Fibroblast of lung (primary cell): ENCODE data around the gene DAB1. TPM values are rescaled to one million over a fixed set of nuclear protein-coding genes. Genes with fewer than 3 reads are reported as not detected.

ENCODE experiments used
- DNase-seq, 2 donors: peaks; one replicate each; pipeline versions ENCODE4 v3.0.0 to v3.0.0-alpha.2; 2010; ENCODE audit warnings: low read depth in 2 of 2
- H2AFZ ChIP-seq: 2 replicates; pipeline ENCODE4 v1.5.1; 2012; ENCODE audit warnings: low read length, control low read depth, inconsistent platforms
- H3K27ac ChIP-seq: 2 replicates; pipeline ENCODE4 v1.5.1; 2011; ENCODE audit warnings: low read length, control low read depth; ENCODE audit not compliant: insufficient read depth
- H3K27me3 ChIP-seq: 2 replicates; pipeline ENCODE4 v1.5.1; 2011; ENCODE audit warnings: mild to moderate bottlenecking, low read length; ENCODE audit not compliant: control insufficient read depth, insufficient read depth
- H3K36me3 ChIP-seq: 2 replicates; pipeline ENCODE4 v1.5.1; 2011; ENCODE audit warnings: low read length; ENCODE audit not compliant: control insufficient read depth, insufficient read depth
- H3K4me1 ChIP-seq: 2 replicates; pipeline ENCODE4 v1.5.1; 2011; ENCODE audit warnings: low read length; ENCODE audit not compliant: control insufficient read depth, insufficient read depth; ENCODE audit errors: extremely low read depth
- H3K4me2 ChIP-seq: 2 replicates; pipeline ENCODE4 v1.5.1; 2011; ENCODE audit warnings: low read length, control low read depth; ENCODE audit not compliant: insufficient read depth; ENCODE audit errors: extremely low read depth
- H3K4me3 ChIP-seq, 4 experiments: fragments of 200-600 bp in 1 of 4; sonication (generic) in 1 of 4; replicated peaks in 1 of 4; 2 replicates each; pipeline ENCODE4 v1.5.1; 2011 to 2016; ENCODE audit warnings: low read length in 4 of 4, low read depth in 3 of 4, mild to moderate bottlenecking in 3 of 4, control low read depth in 2 of 4, inconsistent platforms in 1 of 4, mixed read lengths in 1 of 4; ENCODE audit not compliant: insufficient read depth in 1 of 4; ENCODE audit errors: control extremely low read depth in 1 of 4
- H3K79me2 ChIP-seq: 2 replicates; pipeline ENCODE4 v1.5.1; 2012; ENCODE audit warnings: mild to moderate bottlenecking, low read length, inconsistent platforms; ENCODE audit not compliant: control insufficient read depth, insufficient read depth
- H3K9ac ChIP-seq: 2 replicates; pipeline ENCODE4 v1.5.1; 2011; ENCODE audit warnings: mild to moderate bottlenecking, low read length, control low read depth; ENCODE audit not compliant: insufficient read depth
- H3K9me3 ChIP-seq: 2 replicates; pipeline ENCODE4 v1.5.1; 2012; ENCODE audit warnings: low read depth, low read length; ENCODE audit not compliant: control insufficient read depth, insufficient read depth
- H4K20me1 ChIP-seq: 2 replicates; pipeline ENCODE4 v1.5.1; 2011; ENCODE audit warnings: low read length; ENCODE audit not compliant: control insufficient read depth, insufficient read depth; ENCODE audit errors: extremely low read depth
- EZH2 ChIP-seq: IDR thresholded peaks from 2 replicates; pipeline ENCODE4 v1.5.1; 2012; ENCODE audit warnings: low read length, control low read depth, mild to moderate bottlenecking; ENCODE audit errors: missing control alignments
- polyA plus RNA-seq, 2 donors: library from polyadenylated mRNA; depleted of rRNA in 1 of 2; stranded (reverse) in 1 of 2; unstranded in 1 of 2; fragments of >200 nt; gene quantifications; 2 replicates each; pipeline ENCODE4 v1.2.1, GENCODE V29; 2011 to 2012; ENCODE audit warnings: missing spikeins in 1 of 2
- total RNA-seq: library from RNA; depleted of rRNA; stranded (reverse); fragments of >200 nt; gene quantifications from 2 replicates; pipeline ENCODE4 v1.2.1, GENCODE V29; 2014
- TF ChIP-seq, protein P1 (sequence below), 2 donors: IDR thresholded peaks in 1 of 2; conservative IDR thresholded peaks in 1 of 2; 1 replicate in 1 of 2; 2 replicates in 1 of 2; pipeline ENCODE4 v1.5.1; 2011 to 2012; ENCODE audit warnings: low read length in 2 of 2, control low read depth in 1 of 2, inconsistent platforms in 1 of 2, low read depth in 1 of 2, mild to moderate bottlenecking in 1 of 2

DAB1 gene
- total and polyA plus RNA-seq, 2 donors (not counting 1 experiment from before 2014, with no cell fraction given): 0.17 to 2.0 TPM

DNA sequence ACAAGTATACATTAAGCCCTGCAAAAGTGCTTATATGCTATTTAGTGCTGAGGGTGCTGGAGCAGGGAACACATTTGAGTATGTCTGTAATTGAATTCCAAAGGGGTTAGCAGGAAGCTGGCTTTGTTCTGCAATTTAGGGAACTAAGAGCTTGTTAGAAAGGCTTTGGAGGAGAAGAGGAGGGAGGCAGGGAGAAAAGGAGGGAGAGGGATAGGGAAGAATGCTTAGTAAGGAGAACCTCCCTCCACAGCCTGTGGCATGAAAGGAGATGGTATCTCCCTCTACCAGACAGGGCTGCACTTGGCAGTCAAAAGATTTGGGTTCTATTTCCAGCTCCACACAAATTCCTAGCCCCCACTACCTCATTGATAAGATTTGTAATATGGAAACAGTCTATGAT is 217.8 kb downstream of the DAB1 start:
- Histone ChIP-seq H4K20me1 (no peaks in the 10 kb centered on the region), H3K9ac (no peak overlapping the region), H3K4me1 (no peaks in the 10 kb centered on the region), H3K36me3 (no peaks in the 10 kb centered on the region), H3K79me2 (no peaks in the 10 kb centered on the region), H3K27me3 (no peaks in the 10 kb centered on the region), H2AFZ (no peak overlapping the region), H3K9me3 (no peaks in the 10 kb centered on the region), H3K4me3 (no peak overlapping the region), H3K4me2 (no peak overlapping the region), H3K27ac (no peak overlapping the region)
- TF ChIP-seq EZH2: no peak
- TF ChIP-seq, protein P1, sequence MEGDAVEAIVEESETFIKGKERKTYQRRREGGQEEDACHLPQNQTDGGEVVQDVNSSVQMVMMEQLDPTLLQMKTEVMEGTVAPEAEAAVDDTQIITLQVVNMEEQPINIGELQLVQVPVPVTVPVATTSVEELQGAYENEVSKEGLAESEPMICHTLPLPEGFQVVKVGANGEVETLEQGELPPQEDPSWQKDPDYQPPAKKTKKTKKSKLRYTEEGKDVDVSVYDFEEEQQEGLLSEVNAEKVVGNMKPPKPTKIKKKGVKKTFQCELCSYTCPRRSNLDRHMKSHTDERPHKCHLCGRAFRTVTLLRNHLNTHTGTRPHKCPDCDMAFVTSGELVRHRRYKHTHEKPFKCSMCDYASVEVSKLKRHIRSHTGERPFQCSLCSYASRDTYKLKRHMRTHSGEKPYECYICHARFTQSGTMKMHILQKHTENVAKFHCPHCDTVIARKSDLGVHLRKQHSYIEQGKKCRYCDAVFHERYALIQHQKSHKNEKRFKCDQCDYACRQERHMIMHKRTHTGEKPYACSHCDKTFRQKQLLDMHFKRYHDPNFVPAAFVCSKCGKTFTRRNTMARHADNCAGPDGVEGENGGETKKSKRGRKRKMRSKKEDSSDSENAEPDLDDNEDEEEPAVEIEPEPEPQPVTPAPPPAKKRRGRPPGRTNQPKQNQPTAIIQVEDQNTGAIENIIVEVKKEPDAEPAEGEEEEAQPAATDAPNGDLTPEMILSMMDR (conservative IDR thresholded peaks at IDR 0.05 in 1 of 2, IDR thresholded peaks at IDR 0.05 in 1 of 2; ENCODE audit: low read depth in 1 of 2, low read length in 2 of 2): no peak
- DNase-seq: peak in 1 of 2 donors; percentile 6

- peak in 1 of 2 donors; percentile 8 for DNase-seq
- TF ChIP-seq, protein P1 (conservative IDR thresholded peaks at IDR 0.05 in 1 of 2, IDR thresholded peaks at IDR 0.05 in 1 of 2; ENCODE audit: low read depth in 1 of 2, low read length in 2 of 2): no peak
- no peak for TF ChIP-seq EZH2
- no peaks in the 10 kb centered on the region for H4K20me1 ChIP-seq
- no peak overlapping the region for H3K4me3 ChIP-seq
- no peaks in the 10 kb centered on the region for H3K79me2 ChIP-seq
- H3K36me3 ChIP-seq: no peaks in the 10 kb centered on the region
- H3K4me2 ChIP-seq: no peak overlapping the region
- H3K4me1 ChIP-seq: no peaks in the 10 kb centered on the region
- H3K9me3 ChIP-seq: no peaks in the 10 kb centered on the region
- no peak overlapping the region for H2AFZ ChIP-seq
- H3K9ac ChIP-seq: no peak overlapping the region
- no peak overlapping the region for H3K27ac ChIP-seq
- no peaks in the 10 kb centered on the region for H3K27me3 ChIP-seq
Observed at GRCh38 chr1:57204942-57205787, 218.7 kb downstream of the DAB1 start.

- no peak for DNase-seq
- H3K27ac ChIP-seq: no peak overlapping the region
- H3K9ac ChIP-seq: no peak overlapping the region
- H3K4me1 ChIP-seq: no peaks in the 10 kb centered on the region
- no peak overlapping the region for H2AFZ ChIP-seq
- no peaks in the 10 kb centered on the region for H3K79me2 ChIP-seq
- TF ChIP-seq, protein P1 (conservative IDR thresholded peaks at IDR 0.05 in 1 of 2, IDR thresholded peaks at IDR 0.05 in 1 of 2; ENCODE audit: low read depth in 1 of 2, low read length in 2 of 2): no peak
- TF ChIP-seq EZH2: no peak
- H3K9me3 ChIP-seq: no peaks in the 10 kb centered on the region
- no peaks in the 10 kb centered on the region for H3K36me3 ChIP-seq
- H4K20me1 ChIP-seq: no peaks in the 10 kb centered on the region
- H3K27me3 ChIP-seq: no peaks in the 10 kb centered on the region
- H3K4me3 ChIP-seq: no peak overlapping the region
- H3K4me2 ChIP-seq: no peak overlapping the region
Observed at GRCh38 chr1:57204091-57204490, 219.8 kb downstream of the DAB1 start.
